PC-9 (cell line): ENCODE data around the gene DUSP19.

Source experiments
- CTCF ChIP-seq: fragments of 200-600 bp; sonication (generic); conservative IDR thresholded peaks from 2 replicates; pipeline ENCODE4 v1.6.1; 2017; ENCODE audit warnings: mixed run types, antibody characterized with exemption, mild to moderate bottlenecking, moderate library complexity
- EZH2 ChIP-seq: fragments of 200-600 bp; sonication (generic); IDR thresholded peaks from 2 replicates; pipeline ENCODE4 v1.8.0; 2017; ENCODE audit warnings: antibody characterized with exemption, low read depth

DNA sequence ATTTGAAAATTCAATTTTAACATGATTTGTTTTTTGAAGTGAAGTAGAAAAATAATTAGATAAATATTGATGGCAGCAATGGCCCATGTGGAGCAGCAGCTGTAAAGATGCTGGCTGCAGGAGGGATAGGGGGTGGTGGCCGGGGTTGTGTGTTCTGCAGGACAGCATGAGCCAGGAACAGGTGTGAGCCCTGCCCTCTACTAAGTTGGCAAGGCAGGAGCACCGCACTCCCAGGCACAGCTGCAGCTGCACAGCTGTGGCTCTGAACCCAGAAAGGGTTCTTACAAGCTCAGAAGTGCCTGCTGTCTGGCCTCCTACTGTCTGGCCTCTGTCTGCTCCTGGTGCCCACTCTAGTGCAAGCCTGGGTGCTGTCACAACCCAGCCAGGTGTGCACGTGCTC is 10.0 kb upstream of the DUSP19 start:
- no peak for TF ChIP-seq CTCF
- TF ChIP-seq EZH2 = no peak
